Glutamatergic neuron (in vitro differentiated cells): ENCODE results near the gene H6PD. TPM values are rescaled to one million over a fixed set of nuclear protein-coding genes. Genes with fewer than 3 reads are reported as not detected.
A peak's percentile ranks its signal among the peaks of the same experiment; 100 is the strongest.

Experiments
- DNase-seq: peaks from one replicate; pipeline ENCODE4 v3.0.0; 2022
- H3K27ac Mint-ChIP-seq: one replicate; pipeline ENCODE4 v1.8.0; 2020; ENCODE audit warnings: mild to moderate bottlenecking, mixed read lengths, inconsistent platforms; ENCODE audit not compliant: unreplicated experiment
- H3K27me3 Mint-ChIP-seq: one replicate; pipeline ENCODE4 v1.8.0; 2020; ENCODE audit warnings: mild to moderate bottlenecking, moderate library complexity, mixed read lengths, inconsistent platforms; ENCODE audit not compliant: unreplicated experiment
- H3K36me3 Mint-ChIP-seq: one replicate; pipeline ENCODE4 v1.8.0; 2020; ENCODE audit warnings: mild to moderate bottlenecking, mixed read lengths, inconsistent platforms; ENCODE audit not compliant: unreplicated experiment
- H3K4me1 Mint-ChIP-seq: one replicate; pipeline ENCODE4 v1.8.0; 2020; ENCODE audit warnings: mild to moderate bottlenecking, low read depth, mixed read lengths, inconsistent platforms; ENCODE audit not compliant: unreplicated experiment
- H3K4me3 Mint-ChIP-seq: one replicate; pipeline ENCODE4 v1.8.0; 2020; ENCODE audit warnings: mild to moderate bottlenecking, mixed read lengths, inconsistent platforms; ENCODE audit not compliant: unreplicated experiment
- H3K9me3 Mint-ChIP-seq: one replicate; pipeline ENCODE4 v1.8.0; 2020; ENCODE audit warnings: mild to moderate bottlenecking, moderate library complexity, mixed read lengths, inconsistent platforms; ENCODE audit not compliant: unreplicated experiment
- CTCF ChIP-seq: fragments of 200-600 bp; sonication (generic); IDR thresholded peaks from one replicate; pipeline ENCODE4 v1.5.0; 2021; ENCODE audit not compliant: partially characterized antibody, unreplicated experiment
- total RNA-seq: library from RNA; stranded (reverse); fragmentation: NEBNext Ultra II Directional; extraction: Animal tissue kit (Norgen Biotek cat#: 25700); gene quantifications from one replicate; pipeline ENCODE4 v1.2.1, GENCODE V29; 2021; ENCODE audit not compliant: unreplicated experiment

H6PD gene
- total RNA-seq, 1 donor from 2014 or later, result 5.0 TPM

- peaks cover 6% of the 10 kb centered on the region for H3K27me3 Mint-ChIP-seq
- DNase-seq, result peak; percentile 69
- H3K4me3 Mint-ChIP-seq, result peak overlapping the region; percentile 88
- no peak for TF ChIP-seq CTCF
- H3K9me3 Mint-ChIP-seq, result no peaks in the 10 kb centered on the region
- peak overlapping the region; percentile 87 for H3K27ac Mint-ChIP-seq
- H3K36me3 Mint-ChIP-seq, result no peaks in the 10 kb centered on the region
- H3K4me1 Mint-ChIP-seq, result peaks cover 5% of the 10 kb centered on the region
Observed at GRCh38 chr1:9235096-9235459, 504 bp downstream of the H6PD start.

GRCh38 chr1:9235560-9235959, 986 bp downstream of the H6PD start:
- peaks cover 9% of the 10 kb centered on the region for H3K4me1 Mint-ChIP-seq
- peaks cover 6% of the 10 kb centered on the region for H3K27me3 Mint-ChIP-seq
- H3K27ac Mint-ChIP-seq, result peak overlapping the region; percentile 87
- peak overlapping the region; percentile 88 for H3K4me3 Mint-ChIP-seq
- TF ChIP-seq CTCF, result no peak
- no peak for DNase-seq
- H3K9me3 Mint-ChIP-seq, result peaks cover under 1% of the 10 kb centered on the region
- no peaks in the 10 kb centered on the region for H3K36me3 Mint-ChIP-seq

GRCh38 chr1:9238134-9238533, 3.6 kb downstream of the H6PD start:
- TF ChIP-seq CTCF, result no peak
- peaks cover 23% of the 10 kb centered on the region for H3K4me1 Mint-ChIP-seq
- no peak overlapping the region for H3K4me3 Mint-ChIP-seq
- H3K9me3 Mint-ChIP-seq, result peaks cover 5% of the 10 kb centered on the region
- H3K27me3 Mint-ChIP-seq, result peaks cover 6% of the 10 kb centered on the region
- DNase-seq, result no peak
- no peaks in the 10 kb centered on the region for H3K36me3 Mint-ChIP-seq
- H3K27ac Mint-ChIP-seq, result no peak overlapping the region

GRCh38 chr1:9238550-9238949, 4.0 kb downstream of the H6PD start:
- H3K27me3 Mint-ChIP-seq, result peaks cover 6% of the 10 kb centered on the region
- DNase-seq, result no peak
- TF ChIP-seq CTCF, result no peak
- H3K27ac Mint-ChIP-seq, result no peak overlapping the region
- H3K36me3 Mint-ChIP-seq, result no peaks in the 10 kb centered on the region
- H3K4me3 Mint-ChIP-seq, result no peak overlapping the region
- peaks cover 23% of the 10 kb centered on the region for H3K4me1 Mint-ChIP-seq
- peaks cover 5% of the 10 kb centered on the region for H3K9me3 Mint-ChIP-seq

- no peak for DNase-seq
- peaks cover 2% of the 10 kb centered on the region for H3K27me3 Mint-ChIP-seq
- H3K4me3 Mint-ChIP-seq, result no peak overlapping the region
- no peaks in the 10 kb centered on the region for H3K36me3 Mint-ChIP-seq
- H3K9me3 Mint-ChIP-seq, result peaks cover 5% of the 10 kb centered on the region
- TF ChIP-seq CTCF, result no peak
- H3K4me1 Mint-ChIP-seq, result peaks cover 23% of the 10 kb centered on the region
- no peak overlapping the region for H3K27ac Mint-ChIP-seq
Observed at GRCh38 chr1:9239622-9240401, 5.2 kb downstream of the H6PD start.
